ENCODE data around the gene NCOR1.
"Not testable (repeated sequence)": the region's sequence is repeated elsewhere in the genome, so short reads cannot be mapped to it uniquely, and the experiment has no call there.

NCOR1 gene

GRCh38 chr17:16148596-16148995, 66.7 kb downstream of the NCOR1 start:
- no peak for DNase-seq (ENCODE audit: low spot score)

DNA sequence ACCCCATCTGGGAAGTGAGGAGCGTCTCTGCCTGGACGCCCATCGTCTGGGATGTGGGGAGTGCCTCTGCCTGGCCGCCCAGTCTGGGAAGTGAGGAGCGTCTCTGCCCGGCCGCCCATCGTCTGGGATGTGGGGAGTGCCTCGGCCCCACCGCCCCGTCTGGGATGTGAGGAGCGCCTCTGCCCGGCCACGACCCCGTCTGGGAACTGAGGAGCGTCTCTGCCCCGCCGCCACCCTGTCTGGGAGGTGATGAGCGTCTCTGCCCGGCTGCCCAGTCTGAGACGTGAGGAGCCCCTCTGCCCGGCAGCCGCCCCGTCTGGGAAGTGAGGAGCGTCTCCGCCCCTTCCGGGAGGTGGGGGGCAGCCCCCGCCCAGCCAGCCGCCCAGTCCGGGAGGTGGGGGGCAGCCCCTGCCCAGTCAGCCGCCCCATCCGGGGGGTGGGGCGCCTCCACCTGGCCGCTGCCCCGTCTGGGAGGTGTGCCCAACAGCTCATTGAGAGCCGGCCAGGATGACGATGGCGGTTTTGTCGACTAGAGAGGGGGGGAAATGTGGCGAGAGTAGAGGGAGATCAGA, 69.9 kb downstream of the NCOR1 start:
- not testable (repeated sequence) for DNase-seq (ENCODE audit: low spot score)

- DNase-seq (ENCODE audit: low spot score) = no peak
Measured at GRCh38 chr17:16141685-16142084, 73.6 kb downstream of the NCOR1 start.

GRCh38 chr17:16140854-16141253, 74.5 kb downstream of the NCOR1 start:
- DNase-seq (ENCODE audit: low spot score) = no peak

DNA sequence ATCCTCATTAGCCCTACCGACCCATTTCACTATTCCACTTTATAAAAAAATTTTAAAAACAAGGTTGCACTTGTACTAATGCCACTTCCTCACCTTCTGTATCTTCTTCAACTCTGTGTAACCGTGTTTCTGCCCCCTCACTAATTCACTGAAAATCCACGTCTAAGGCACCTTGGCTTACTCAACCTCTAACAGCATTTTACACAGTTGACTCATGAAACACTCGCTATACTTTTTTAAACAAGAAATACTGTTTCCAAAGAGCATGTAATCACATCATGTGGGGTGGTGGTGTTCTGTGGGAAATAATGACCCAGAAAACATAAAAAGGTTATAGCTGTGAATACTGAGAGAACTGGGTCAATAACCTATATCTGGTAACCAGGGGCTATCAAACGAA, 79.9 kb downstream of the NCOR1 start:
- DNase-seq (ENCODE audit: low spot score) = no peak

DNA sequence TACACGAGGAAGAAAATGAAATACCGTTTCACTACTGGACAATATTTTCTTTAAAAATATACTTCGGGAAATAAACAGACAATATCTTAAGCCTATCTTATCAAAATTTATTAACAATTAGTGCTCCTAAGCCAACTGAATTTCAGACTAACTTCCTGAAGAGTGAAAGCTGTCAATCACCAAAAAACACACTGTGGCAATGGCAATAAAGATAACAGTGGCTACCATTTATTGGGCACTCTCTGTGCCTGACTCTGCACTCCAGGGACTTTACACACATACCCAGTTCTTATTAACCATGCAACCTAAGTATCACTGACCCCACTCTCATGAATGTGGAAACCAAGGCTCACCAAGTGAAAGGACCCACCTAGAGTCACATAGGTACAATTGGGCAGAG, 83.7 kb downstream of the NCOR1 start:
- DNase-seq (ENCODE audit: low spot score) = no peak

- DNase-seq (ENCODE audit: low spot score) = no peak
Measured at GRCh38 chr17:16129441-16130205, 85.7 kb downstream of the NCOR1 start.

DNA sequence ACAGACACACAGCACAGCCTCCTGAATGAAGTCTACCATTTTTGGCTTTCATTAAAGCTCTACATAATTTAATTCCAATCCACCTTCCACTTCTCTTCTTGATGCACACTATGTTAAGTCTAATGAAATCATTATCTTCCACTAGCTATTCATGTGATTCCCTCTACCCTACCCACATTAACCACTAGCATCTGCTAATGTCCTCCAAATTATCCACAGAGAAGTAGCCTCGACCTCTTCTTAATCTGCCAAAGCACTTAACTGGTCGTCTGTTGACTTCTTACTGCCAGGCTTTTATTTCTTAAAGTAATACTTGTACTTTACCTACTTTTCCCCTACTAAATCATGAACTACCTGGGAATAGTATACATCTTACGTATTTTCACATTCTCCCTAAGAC, 91.8 kb downstream of the NCOR1 start:
- DNase-seq (ENCODE audit: low spot score) = no peak

GRCh38 chr17:16122697-16123434, 92.5 kb downstream of the NCOR1 start:
- DNase-seq (ENCODE audit: low spot score) = no peak

DNA sequence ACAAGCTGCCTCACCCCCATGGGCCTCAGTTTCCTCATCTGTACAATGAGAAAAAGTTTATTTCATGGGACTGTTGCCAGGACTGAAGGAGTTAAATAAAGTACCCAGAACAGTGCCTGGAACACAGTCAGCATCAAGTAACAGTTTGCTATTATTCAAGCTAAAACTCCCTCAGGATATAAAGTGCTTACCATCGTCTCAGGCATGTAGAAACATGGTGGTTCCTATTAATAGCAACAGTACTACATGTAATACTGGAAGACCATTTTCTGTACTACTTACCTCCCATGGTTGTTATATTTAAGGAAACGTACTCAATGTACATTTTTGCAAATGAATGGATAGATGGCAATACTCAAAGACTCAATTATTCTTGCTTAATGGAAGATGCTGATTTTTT, 93.4 kb downstream of the NCOR1 start:
- no peak for DNase-seq (ENCODE audit: low spot score)

GRCh38 chr17:16120937-16121336, 94.4 kb downstream of the NCOR1 start:
- peak; percentile 53 for DNase-seq (ENCODE audit: low spot score)

DNA sequence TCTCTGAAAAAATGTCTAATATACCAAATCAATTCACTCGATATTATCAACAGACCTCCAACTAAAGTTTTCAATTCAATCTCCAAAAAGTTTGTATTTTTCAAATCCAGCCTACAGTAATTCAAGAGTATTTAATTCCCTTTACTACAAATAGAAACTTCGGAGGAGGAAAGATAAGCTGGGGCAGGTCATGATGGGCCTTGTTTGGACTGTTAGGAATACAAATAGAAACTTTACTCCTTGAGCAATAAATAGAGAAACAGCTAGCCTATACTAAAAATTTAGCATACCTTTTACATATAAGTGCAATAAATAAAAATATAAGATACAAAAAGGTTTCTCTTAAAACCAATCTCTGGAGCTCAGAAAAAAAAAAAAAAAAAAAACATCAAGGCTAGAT, 98.2 kb downstream of the NCOR1 start:
- no peak for DNase-seq (ENCODE audit: low spot score)

DNA sequence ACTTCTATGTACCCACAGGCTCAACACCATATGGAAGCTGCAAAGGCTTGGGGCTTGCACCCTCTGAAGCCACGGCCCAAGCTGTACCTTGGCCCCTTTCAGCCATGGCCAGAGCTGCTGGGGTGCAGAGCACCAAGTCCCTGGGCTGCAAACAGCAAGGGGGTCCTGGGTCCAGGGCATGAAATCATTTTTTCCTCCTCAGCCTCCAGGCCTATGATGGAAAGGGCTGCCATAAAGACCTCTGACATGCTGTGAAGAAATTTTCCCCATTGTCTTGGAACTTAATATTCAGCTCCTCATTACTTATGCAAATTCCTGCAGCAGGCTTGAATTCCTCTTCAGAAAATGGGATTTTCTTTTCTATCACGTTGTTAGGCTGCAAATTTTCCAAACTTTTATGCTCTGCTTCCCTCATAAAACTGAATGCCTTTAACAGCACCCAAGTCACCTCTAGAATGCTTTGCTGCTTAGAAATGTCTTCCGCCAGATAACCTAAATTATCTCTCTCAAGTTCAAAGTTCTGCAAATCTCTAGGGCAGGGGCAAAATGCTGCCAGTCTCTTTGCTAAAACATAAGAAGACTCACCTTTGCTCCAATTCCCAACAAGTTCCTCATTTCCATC, 100.1 kb downstream of the NCOR1 start:
- not testable (repeated sequence) for DNase-seq (ENCODE audit: low spot score)

DNA sequence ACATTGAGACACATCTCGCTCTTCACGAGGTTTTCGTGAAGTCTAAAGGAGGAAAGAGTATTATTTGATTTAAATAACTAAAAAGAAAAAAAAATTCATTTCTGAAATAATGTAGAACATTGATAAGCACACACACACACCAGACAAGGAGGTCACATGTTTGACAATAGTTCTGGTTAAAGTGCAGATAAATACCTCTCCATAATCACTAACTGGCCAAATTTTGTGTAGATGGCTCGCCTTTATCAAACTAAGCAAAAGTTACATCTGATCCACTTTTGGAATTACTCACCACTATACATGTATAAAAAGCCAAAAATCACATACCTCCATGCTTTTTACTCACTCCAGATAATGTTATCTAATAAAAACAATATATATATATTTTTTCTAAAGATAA, 106.5 kb downstream of the NCOR1 start:
- no peak for DNase-seq (ENCODE audit: low spot score)

DNA sequence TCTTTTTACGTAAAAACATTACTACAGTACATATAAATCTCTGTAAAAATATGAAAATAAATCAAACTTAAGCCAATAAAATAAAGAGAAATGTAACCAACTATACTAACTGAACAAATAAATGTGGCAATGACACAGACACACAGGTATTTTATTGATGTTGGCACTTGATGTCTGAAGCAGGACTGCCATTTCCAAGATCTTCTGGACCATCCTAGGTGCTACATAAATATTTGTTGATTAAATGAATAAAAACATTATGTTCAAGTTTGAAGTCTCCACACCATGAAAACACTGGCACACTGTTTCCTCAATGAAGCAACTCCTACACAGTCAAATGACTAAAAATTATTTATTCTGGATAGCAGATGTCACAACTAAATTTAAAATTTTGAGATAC, 106.9 kb downstream of the NCOR1 start:
- no peak for DNase-seq (ENCODE audit: low spot score)

DNA sequence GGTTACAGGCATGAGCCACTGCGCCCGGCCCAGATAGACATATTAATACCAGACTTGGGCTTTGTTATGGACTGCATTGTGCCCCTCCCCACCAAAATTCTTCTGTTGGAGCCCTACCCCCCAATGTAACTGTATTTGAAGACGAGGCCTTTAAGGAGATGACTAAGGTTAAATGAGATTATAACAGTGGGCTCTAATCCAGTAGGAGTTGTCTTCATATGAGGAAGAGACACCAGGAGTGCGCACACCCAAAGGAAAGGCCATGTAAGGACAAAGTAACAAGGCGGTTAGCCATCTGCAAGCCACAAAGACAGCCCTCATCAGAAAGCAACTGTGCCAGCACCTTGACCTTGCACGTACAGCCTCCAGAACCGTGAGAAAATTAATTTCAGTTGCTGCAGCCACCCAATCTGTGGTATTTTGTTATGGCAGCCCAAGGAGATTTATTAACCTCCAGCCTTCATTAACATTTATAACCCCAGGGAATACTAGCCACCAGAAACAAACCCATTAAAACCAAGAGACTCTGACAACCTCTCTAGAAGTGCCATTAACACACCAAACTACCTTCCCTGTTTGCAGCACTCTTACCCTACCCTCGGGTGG, 108.1 kb downstream of the NCOR1 start:
- DNase-seq (ENCODE audit: low spot score) = no peak

DNA sequence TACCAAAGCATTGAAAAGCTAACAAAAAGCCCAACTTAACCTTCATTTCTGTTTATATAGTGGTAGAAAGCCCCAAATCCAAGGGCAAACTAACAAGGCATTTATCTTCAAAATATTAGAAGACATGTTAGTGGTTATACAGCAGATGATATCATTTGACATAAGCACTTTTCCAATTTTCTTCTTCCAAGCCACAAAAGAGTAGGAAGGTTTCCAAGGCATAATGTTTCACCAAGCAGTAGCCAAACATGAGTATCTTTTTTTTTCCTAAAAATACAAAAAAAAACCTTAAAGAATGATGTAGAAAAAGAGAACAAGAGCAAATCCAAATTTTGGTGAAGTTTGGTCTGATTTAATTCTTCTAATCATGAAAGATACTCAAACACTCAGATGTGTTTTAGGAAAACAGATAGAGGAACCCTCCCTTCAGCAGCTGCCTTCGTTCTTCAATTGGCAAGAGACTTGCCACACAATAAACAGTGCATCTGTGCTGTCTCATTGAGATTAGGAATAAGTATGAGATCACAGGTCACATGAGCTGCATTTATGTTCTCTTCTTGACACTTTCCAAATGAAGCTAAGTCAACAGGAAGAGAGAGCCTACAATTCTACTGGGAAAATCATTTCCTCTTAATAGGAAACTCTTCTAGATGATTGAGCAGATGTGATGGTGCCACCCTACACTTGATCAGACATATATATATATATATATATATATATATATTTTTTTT, 109.0 kb downstream of the NCOR1 start:
- peak; percentile 88 for DNase-seq (ENCODE audit: low spot score)

DNA sequence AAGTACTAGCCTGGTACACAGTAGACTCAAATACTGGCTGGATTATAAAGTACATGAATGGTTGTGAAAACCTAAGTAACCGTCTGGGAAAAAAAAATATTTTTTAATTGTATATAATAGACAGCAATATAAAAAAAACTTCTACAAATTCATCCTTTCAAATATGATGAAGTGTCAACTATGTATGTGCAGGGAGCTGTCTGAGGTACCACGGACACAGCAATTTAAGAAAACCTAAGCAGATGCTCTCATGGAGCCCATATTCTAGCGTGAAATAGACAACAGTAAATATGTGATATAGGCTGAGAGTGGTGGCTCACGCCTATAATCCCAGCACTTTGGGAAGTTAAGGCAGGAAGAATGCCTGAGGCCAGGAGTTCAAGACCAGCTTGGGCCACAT, 111.1 kb downstream of the NCOR1 start:
- no peak for DNase-seq (ENCODE audit: low spot score)

GRCh38 chr17:16101440-16101839, 113.9 kb downstream of the NCOR1 start:
- no peak for DNase-seq (ENCODE audit: low spot score)

GRCh38 chr17:16100737-16101400, 114.5 kb downstream of the NCOR1 start:
- no peak for DNase-seq (ENCODE audit: low spot score)

DNA sequence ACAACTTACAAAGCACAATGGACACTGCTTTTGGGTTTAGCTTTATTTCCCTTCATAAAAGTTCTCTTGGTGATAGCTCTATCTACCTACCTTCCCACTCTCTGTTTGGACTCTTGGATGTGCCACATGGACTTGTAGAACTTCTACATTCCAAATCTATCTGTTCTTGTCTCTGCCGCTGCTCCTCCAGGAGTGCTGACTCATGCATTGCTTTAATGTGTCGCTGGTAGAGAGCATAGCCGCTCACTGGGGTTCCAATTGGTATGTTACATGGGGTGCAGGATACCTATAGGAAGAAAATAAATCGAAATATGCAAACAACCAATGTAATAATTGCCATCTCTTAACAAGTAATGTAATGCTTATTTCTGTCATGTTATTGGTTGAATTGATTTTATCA, 123.6 kb downstream of the NCOR1 start:
- DNase-seq (ENCODE audit: low spot score) = no peak
